Choroid plexus epithelial cell (primary cell): ENCODE data around the gene BBS9.

Experiments
- DNase-seq: peaks from one replicate; pipeline ENCODE4 v3.0.0-alpha.2; 2010; ENCODE audit warnings: low read depth
- H3K4me3 ChIP-seq: 2 replicates; pipeline ENCODE4 v1.5.1; 2011; ENCODE audit warnings: low read depth, mild to moderate bottlenecking, control low read depth, low read length, moderate library complexity
- TF ChIP-seq, protein P1 (sequence below): conservative IDR thresholded peaks from 2 replicates; pipeline ENCODE4 v1.5.1; 2011; ENCODE audit warnings: low read depth, mild to moderate bottlenecking, control low read depth, inconsistent platforms, low read length, moderate library complexity

BBS9 gene

DNA sequence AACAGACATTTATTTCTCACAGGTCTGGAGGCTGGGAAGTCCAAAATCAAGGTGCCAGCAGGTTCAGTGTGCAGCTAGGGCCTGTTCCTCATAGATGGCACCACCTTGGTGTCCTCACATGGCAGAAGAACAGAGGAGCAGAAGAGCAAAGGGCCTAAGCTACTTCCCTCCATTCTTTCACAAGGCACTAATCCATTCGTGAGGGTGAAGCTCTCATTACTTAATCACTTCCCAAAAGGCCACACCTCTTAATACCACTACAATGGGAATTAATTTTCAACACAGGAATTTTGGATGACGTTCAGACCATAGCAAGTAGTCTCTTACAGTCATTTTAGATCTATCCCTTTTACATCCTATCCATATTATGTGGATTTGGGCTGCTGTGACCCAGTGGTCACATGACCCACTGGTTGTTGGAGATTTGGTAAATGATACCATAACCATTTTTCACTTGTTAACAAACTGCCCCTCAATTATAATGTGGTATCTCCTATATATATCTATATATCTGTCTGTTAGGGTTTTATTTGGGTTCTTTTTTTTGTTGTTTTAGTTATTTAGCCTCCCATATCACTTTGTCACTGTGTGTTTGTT is 63.4 kb downstream of the BBS9 start:
- TF ChIP-seq, protein P1, sequence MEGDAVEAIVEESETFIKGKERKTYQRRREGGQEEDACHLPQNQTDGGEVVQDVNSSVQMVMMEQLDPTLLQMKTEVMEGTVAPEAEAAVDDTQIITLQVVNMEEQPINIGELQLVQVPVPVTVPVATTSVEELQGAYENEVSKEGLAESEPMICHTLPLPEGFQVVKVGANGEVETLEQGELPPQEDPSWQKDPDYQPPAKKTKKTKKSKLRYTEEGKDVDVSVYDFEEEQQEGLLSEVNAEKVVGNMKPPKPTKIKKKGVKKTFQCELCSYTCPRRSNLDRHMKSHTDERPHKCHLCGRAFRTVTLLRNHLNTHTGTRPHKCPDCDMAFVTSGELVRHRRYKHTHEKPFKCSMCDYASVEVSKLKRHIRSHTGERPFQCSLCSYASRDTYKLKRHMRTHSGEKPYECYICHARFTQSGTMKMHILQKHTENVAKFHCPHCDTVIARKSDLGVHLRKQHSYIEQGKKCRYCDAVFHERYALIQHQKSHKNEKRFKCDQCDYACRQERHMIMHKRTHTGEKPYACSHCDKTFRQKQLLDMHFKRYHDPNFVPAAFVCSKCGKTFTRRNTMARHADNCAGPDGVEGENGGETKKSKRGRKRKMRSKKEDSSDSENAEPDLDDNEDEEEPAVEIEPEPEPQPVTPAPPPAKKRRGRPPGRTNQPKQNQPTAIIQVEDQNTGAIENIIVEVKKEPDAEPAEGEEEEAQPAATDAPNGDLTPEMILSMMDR = no peak
- H3K4me3 ChIP-seq = no peak overlapping the region
- DNase-seq = no peak

DNA sequence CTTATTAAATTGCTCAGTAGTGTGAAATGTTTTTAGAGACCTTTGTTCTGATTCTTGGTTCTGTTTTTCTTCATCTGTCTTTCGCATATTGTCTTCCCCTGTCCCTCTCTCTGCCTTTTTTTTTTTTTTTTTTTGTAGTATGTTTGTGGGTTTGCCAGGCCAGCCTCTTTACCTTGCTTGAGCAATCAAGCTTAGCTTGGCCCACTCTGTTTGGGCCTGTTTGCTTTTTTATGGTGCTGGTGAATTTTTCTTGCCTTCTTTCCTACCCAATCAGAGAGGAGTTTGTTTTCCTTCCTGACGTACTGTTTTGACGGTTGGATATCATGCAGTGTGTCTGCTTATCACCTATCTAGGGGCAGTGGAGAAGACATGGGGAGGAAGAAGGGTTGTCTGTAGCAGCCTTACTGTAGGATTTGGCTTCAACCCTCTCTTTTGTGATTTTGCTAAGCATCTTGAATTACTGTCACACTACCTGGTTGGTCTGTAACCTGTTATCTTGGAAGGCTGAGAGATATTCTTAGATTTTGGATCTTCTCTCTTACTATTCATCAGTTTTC is 64.0 kb downstream of the BBS9 start:
- TF ChIP-seq, protein P1 = no peak
- H3K4me3 ChIP-seq = no peak overlapping the region
- no peak for DNase-seq

DNA sequence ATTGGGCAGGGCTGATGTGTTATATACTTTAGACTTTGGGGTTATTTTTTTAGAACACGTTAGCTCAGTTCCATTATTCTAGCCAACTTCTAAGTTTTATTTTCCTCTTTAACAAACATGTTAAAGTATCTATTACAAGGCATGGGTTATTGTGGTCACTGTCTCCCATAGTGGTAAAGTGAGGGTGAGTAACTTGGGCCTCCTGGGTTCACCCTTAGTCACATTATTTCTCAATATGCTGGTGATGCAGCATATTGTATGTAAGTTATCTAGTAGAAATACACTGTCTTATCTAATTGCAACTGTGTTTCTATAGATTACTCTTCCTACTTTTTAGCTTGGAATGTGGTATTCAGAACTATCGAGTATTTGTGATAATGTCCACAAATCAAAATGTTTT is 65.9 kb downstream of the BBS9 start:
- TF ChIP-seq, protein P1 = no peak
- DNase-seq = peak; percentile 91
- no peak overlapping the region for H3K4me3 ChIP-seq

DNA sequence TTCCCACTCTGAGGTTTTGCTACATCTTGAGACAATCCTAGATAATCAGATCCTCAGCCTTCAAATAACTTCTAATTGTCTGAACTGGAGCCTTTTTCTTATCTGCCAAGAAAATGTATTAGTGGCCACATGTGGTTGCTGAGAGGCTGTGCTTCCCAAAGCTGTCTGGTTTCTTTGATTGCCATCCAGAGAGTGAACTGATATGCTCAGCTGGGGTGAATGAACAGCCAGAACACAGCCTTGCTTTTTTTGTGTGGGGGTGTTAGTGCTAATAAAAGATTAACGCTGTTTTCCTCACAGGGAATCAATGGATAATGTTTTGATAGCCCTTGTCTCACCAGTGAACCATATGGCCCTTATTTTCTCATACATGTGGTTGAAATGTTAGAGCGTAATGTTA is 66.9 kb downstream of the BBS9 start:
- H3K4me3 ChIP-seq = no peak overlapping the region
- DNase-seq = peak; percentile 74
- TF ChIP-seq, protein P1 = no peak

DNA sequence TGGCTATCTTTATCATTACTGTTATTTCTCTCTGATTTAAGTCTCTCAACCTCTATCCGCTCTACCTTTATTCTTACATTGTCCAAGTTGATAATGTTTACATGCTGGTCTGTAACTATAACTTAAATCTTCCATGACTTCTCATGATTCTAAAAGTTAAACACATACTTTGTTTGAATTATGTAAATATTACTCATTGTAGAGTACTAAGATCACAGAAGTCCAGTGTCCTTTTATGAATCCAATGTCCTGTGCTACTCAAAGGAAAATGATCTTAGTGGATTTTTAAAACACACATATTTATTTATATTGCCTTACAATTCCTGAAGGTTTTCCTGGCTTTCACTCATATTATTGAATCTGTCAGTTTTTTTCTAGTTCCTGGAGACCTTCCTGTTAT is 70.9 kb downstream of the BBS9 start:
- no peak overlapping the region for H3K4me3 ChIP-seq
- DNase-seq = no peak
- TF ChIP-seq, protein P1 = no peak

DNA sequence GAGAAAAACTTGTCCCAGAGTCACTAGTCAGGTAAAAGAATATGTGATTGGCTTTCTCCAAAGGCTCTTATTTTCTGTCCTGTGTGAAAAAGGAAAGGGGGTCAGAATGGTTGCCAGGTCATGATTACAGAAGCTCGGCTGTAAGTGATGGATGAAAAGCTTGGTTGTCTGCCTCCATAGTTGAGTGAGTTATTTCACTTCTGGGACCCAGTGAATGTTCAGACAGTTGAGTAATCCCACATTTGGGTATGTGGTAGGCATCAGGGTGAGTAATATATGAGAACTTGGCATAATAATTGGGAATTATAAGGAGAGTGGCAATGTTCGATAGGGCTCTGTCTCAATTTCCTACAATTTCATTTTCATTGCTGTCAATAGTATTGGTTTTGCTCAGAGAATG is 72.5 kb downstream of the BBS9 start:
- DNase-seq = no peak
- no peak overlapping the region for H3K4me3 ChIP-seq
- TF ChIP-seq, protein P1 = no peak

DNA sequence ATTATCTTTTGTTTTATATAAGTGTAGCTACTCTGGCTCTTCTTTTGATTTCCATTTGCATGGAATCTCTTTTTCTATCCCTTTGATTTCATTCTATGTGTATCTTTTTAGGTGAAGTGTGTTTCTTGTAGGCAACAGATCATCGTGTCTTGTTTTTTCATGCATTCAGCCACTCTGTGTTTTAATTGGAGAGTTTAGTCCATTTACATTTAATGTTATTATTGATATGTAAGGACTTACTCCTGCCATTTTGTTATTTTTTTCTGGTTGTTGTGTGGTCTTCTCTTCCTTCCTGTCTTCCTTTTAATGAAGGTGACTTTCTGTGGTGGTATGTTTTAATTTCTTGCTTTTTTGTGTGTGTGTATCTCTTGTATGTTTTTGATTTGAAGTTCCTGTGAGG is 81.6 kb downstream of the BBS9 start:
- TF ChIP-seq, protein P1 = no peak
- H3K4me3 ChIP-seq = no peak overlapping the region
- DNase-seq = no peak
